HG02588 (cell line): ENCODE results near the gene SEMA6C.
"Not testable (repeated sequence)": the region's sequence is repeated elsewhere in the genome, so short reads cannot be mapped to it uniquely, and the experiment has no call there.

Experiments
- ATAC-seq: cut with Tn5 transposase; IDR thresholded peaks from one replicate; pipeline ENCODE4 v1.9.1; 2021; ENCODE audit warnings: mild to moderate bottlenecking, moderate library complexity; ENCODE audit not compliant: unreplicated experiment

The SEMA6C gene

DNA sequence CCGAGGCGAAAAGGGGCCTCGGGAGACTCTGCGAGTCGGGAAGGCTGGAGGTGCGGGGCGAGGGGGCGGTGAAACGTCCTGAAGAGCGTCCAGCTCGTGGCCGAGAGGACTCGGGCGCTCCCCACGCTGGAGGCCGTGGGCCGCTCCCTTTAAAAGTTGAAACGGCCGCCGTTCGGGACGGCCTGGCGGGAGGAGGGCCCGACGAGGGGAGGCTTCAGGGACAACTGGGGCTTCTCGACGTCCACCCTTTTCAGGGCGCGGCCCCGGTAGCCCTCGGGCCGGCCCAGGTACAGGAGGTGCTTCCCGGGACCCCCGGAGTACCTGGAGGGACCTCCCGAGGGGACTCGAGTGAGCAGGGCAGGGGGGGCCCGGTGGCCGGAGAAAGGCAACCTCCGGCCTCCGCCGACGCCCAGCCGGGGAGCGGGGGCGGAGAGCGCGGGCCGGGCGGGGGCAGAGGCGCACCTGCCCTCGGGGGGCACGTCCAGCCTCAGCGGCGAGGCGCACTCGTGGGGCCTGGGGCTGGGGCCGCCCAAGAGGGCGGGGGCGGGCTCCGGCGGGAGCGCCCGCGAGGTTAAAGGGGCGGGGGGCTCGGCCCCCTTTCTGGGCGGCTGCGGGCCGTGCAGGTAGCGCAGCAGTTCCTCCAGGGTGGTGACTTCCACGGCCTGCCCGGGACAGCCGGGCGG, 14.0 kb downstream of the SEMA6C start:
- ATAC-seq = no peak

- no peak for ATAC-seq
Observed at GRCh38 chr1:151131701-151132334, 14.6 kb downstream of the SEMA6C start.

GRCh38 chr1:151130987-151131586, 15.3 kb downstream of the SEMA6C start:
- peak; percentile 71 for ATAC-seq

DNA sequence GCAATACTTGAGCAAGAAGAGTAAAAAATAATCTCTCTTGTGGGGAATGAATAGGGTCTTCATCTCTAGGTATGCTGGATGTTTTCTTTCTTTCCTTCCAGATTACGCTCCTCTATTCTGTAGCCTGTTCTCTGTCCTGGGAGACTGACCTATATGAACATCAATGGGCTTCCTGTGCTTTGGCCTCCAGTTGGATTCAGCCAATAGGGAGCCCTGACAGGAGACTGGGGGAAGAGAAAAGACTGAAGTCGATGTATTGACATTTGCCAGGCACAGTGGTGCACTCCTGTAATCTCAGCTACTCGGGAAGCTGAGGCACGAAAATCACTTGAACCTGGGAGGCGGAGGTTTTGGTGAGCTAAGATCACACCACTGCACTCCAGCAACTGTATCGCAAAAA, 17.6 kb downstream of the SEMA6C start:
- ATAC-seq = no peak

- no peak for ATAC-seq
Observed at GRCh38 chr1:151124763-151125403, 21.5 kb downstream of the SEMA6C start.

DNA sequence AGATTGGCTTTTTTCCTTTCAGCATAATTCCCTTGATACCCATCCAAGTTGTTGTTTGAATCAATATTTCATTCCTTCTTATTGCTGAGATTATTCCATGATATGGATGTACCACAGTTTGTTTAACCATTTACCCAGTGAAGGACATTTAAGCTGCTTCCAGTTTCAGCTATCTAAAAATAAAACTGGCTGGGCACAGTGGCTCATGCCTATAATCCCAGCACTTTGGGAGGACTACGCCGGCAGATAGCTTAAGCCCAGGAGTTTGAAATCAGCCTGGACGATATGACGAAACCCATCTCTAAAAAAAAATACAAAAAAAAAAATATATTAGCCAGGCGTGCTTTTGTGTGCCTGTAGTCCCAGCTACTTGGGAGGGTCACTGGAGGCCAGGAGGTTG, 32.6 kb downstream of the SEMA6C start:
- no peak for ATAC-seq

GRCh38 chr1:151108331-151108730, 38.1 kb downstream of the SEMA6C start:
- no peak for ATAC-seq

DNA sequence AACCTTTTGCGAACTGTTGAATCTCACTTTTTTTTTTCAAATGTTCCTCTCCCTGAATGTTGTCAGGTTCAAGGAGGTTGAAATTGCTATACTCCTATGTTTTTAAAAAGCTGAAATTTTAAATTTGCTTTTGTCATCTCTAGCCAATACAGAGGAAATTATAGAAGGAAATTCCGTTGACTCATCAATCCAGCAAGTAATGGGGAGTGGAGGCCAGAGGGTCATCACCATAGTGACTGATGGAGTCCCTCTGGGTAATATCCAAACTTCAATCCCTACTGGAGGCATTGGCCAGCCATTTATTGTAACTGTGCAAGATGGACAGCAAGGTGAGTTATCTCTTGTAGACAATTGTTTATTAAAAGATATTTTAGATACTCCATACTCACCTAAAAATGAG, 39.5 kb downstream of the SEMA6C start:
- no peak for ATAC-seq

- no peak for ATAC-seq
Observed at GRCh38 chr1:151104630-151105029, 41.8 kb downstream of the SEMA6C start.

DNA sequence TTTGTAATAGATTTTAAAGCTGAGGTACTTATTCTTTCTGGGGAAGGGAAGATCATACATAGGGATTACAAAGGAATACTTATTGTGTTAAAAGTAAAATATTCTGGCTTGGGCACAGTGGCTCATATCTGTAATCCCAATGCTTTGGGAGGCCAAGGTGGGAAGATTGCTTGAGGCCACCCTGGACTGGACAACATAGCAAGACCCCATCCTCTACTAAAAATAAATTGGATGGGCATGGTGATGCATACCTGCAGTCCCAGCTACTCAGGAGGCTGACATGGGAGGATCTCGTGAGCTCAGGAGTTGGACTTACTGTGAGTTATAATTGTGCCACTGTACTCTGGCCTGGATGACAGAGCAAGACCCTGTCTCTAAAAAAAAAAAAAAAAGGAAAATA, 48.3 kb downstream of the SEMA6C start:
- no peak for ATAC-seq

GRCh38 chr1:151097426-151097825, 49.0 kb downstream of the SEMA6C start:
- not testable (repeated sequence) for ATAC-seq

- ATAC-seq = no peak
Observed at GRCh38 chr1:151085953-151086559, 60.4 kb downstream of the SEMA6C start.
